NCI-H2171 treated with DMSO at 0.1 percent for 48 hours (cell line): ENCODE data around the gene USP19.

Experiments used
- DNase-seq: peaks from one replicate; lab custom pipeline; 2025; lab: John Stamatoyannopoulos, UW

Gene USP19, protein sequence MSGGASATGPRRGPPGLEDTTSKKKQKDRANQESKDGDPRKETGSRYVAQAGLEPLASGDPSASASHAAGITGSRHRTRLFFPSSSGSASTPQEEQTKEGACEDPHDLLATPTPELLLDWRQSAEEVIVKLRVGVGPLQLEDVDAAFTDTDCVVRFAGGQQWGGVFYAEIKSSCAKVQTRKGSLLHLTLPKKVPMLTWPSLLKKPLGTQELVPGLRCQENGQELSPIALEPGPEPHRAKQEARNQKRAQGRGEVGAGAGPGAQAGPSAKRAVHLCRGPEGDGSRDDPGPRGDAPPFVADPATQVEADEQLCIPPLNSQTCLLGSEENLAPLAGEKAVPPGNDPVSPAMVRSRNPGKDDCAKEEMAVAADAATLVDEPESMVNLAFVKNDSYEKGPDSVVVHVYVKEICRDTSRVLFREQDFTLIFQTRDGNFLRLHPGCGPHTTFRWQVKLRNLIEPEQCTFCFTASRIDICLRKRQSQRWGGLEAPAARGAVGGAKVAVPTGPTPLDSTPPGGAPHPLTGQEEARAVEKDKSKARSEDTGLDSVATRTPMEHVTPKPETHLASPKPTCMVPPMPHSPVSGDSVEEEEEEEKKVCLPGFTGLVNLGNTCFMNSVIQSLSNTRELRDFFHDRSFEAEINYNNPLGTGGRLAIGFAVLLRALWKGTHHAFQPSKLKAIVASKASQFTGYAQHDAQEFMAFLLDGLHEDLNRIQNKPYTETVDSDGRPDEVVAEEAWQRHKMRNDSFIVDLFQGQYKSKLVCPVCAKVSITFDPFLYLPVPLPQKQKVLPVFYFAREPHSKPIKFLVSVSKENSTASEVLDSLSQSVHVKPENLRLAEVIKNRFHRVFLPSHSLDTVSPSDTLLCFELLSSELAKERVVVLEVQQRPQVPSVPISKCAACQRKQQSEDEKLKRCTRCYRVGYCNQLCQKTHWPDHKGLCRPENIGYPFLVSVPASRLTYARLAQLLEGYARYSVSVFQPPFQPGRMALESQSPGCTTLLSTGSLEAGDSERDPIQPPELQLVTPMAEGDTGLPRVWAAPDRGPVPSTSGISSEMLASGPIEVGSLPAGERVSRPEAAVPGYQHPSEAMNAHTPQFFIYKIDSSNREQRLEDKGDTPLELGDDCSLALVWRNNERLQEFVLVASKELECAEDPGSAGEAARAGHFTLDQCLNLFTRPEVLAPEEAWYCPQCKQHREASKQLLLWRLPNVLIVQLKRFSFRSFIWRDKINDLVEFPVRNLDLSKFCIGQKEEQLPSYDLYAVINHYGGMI (N-terminal part only)

DNA sequence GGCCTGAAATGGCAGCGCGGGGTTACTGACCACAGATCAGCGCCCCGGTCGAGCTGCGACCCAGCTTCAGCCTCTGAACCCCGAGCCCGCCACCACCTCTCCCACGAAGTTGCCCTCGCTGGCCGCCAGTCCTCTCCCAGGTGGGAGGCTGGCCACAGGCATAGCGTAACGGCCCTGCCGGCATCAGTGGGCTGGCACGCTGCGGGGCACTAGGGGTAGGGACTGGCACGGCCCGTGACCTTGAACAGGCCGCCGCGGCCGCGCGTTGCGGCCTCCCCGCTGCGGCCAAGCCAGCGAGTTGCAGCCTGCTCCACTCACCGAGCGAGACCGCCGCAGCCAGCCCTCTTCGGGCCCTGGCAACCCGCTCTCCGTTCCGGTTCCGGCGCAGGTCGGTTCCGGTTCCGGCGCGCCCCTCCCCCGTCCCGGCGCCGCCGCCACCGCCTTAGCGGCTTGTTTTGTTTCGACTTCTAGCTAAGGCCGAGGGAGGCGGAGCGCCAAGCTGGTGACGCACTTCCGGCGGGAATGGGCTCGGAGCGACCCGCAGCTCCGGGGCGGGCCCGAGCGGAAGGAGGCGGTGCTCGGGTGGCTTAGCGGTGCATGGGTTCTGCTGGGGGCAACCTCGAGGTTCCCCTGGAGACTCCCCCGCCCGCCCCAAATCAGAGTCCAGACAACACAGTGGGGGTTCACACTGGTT lies at the start of gene USP19:
USP19 (minus strand) TSS at position 386 of the 694 bp plus-strand sequence. CDS start 1,678 bp downstream, outside the sequence.
- peak; percentile 73 for DNase-seq

DNA sequence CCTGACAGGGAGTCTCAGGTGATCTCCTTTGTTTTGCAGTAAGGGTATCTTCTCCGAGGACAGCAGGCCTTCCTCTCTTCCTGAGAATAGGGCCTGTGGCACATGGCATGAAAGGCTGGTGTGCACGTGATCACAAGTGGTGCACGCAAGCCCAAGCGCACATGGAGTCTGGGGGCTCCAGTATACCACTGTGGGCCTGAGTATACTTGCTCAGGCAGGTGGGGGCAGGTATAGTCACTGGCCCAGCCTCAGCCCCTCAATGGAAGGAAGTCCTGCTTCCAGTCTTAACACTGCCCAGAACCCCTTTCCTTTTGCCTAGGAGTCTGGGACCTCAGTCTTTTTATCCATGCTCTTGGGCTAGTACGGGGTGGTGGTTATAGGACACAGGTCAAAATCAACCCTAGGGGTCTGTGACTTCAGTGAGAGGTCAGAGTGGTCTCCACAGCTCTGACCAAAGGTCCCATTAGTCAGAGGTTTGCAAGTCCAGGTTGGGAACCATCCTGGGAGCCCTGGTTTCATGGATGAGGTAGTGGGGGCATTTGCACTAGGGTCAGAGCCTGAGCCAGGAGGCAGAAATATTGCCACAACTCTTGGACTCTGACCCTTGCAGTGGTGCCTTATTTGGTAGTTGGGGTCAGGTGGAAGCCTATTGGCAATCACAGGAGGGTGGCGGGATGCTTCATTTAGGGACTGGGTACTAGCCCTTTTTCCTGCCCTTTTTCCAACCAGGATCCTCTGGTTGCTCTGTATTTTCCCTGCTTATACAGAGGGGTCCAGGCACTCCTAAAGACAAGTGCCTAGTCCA lies 46.3 kb upstream of the USP19 start:
- no peak for DNase-seq

- DNase-seq = peak; percentile 56
These were observed 45.4 kb upstream of the USP19 start, which contains the start of gene CCDC71 for GRCh38 chr3:49165771-49166751. Gene CCDC71 (minus strand): TSS chr3:49166331. CDS start chr3:49164208, 2,123 bp downstream.

- DNase-seq = peak; percentile 16
These were observed 44.5 kb upstream of the USP19 start for GRCh38 chr3:49164983-49165720.

- DNase-seq = no peak
These were observed 43.0 kb upstream of the USP19 start for GRCh38 chr3:49163609-49164008.

DNA sequence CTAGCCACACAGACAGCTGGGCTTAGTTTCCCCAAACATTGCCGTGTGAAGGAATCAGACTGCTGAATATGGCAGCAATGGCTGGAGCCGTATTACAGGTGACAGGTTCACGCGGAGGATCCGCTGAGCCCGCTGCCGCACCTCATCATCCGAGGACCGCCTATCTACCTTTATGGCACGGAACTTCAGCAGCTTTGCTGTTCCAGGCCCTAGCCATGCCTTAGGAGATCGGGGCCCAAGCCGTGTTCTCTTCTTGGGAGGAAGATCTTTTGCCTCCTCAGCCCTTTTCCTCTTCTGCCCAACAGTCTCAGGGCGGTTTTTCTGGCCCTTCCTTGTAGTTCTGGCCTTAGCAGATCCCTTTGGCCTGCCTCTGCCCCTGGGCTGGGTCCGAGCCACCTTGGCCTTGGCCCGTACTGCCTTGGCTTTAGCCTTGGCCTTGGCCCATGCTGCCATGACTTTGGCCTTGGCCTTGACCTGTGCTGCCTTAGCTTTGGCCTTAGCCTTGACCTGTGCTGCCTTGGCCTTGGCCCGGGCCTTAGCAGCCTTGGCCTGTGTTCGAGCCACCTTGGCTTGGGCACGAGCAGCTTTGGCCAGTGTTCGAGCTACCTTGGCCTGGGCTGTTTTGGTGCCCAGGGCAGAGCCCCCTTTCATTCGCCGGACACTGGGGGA lies 42.3 kb upstream of the USP19 start:
- DNase-seq = no peak

DNA sequence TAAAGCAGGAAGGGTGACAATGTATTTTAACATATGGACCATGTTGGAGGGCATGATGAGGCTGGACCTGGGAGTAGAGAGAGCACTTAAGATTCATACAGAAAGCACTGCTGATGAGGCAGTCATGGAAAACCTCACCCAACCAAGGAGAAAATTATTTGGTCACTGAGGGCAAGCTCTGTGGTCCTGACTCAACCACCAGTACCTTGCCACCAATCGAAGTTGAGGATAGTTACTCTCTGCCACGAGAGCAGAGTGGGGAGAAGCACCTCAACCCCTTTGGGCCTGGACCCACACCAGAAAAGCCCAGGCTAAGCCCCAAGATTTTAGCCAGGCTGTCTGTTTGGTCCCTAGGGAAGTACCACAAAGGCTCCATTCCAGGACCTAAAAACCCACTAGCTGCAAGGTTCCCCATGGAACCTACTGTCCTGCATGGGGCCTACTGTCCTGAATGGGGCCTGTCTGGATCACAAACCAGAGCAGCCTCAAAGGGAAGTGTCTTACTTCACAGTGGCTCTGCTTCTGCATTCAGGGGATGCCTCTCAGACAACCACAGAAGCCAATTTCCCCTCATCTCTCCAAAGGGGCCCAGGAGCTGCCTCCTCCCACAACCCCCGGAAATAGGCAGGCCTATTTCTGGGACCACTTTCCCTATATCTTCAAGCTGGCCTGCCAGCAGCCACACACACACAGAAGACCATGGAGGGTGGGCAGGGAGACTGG lies 41.3 kb upstream of the USP19 start:
- no peak for DNase-seq

DNA sequence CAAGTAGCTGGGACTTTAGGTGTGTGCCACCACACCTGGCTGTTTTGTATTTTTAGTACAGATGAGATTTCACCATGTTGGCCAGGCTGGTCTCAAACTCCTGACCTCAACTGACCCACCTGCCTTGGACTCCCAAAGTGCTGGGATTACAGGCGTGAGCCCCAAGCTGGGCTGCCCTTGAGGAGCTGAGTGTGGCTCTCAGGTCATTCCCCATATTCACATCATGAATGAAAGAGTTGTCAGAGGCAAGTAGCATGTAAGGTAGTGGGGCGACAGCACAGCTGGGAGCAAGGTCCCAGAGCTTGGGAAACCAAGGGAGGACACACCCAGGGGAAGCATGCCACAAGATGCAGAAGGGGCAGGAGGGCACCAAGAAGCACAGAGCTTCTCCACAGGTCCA lies 40.6 kb upstream of the USP19 start:
- no peak for DNase-seq

DNA sequence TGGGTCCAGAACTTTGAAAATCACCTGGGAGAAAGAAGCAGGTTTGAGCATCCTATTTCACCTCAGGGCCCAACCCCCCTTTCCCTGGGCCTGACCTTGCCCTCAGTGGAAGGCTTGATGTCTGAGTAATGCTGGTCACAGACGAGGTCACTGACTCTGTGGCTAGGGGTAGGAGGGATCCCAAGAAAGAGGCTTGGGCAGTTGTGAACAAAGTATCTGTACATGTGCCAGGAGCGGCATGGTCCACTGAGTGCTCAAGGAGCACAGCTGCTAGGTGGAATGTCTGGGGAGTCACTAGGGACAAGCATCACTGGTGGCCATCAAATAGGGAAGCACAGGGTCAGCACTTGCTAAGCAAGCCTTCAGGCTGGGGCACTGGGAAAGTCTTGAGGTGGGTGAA lies 38.2 kb upstream of the USP19 start:
- no peak for DNase-seq

DNA sequence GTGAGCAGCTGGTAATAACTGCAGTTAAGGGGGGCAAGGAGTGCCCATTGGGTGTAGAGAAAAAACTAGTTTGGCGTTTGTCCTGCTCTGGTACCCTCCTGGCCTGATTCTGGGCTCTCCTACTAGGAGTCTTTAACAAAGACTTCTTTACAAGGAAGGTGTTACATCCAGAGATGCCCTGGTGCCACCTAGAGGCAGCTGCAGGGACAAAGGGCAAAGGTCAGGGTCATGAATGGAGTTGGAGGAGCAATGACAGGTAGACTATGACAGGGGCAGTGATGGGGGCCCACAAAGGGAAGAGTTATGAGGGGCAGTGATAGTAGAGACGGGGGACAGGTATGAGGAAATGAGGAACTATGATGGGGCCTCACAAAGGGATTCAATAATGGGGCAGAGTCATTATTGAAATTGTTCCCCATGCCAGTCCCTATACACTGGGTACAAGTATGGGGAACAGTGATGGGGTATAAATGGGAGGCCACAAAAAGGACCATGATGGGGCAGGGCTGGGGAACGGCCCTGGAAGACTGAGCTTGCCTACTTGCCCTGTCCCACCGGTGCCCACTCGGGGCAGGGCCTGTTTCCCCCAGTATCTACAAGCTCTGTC lies 37.6 kb upstream of the USP19 start:
- DNase-seq = no peak

- no peak for DNase-seq
These were observed 36.7 kb upstream of the USP19 start for GRCh38 chr3:49157289-49157688.

DNA sequence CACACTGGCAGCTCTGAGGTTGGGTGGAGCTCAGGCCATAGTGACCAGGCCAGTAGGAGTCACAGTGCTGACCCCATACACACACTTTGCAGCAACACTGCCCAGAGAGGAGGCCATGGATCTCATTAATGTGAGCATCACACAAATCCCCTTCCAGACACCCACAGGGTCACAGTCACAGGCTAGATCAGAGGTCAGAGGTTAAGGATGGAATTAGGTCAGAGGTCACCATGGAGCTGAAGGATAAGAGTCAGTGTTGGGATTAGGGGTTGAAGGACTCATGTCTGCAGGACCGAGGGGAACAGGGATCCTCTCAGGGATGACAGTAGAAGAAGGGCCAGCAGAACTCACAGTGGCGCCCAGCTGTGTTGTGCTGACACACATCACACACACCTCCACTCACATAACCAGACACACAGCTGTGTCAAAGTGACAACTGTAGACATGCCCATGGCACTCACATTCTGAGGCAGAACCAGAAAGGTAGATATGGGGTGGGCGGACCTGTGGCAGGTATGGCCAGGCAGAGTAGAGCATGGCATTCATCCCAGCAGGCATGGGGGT lies 32.8 kb upstream of the USP19 start:
- no peak for DNase-seq

DNA sequence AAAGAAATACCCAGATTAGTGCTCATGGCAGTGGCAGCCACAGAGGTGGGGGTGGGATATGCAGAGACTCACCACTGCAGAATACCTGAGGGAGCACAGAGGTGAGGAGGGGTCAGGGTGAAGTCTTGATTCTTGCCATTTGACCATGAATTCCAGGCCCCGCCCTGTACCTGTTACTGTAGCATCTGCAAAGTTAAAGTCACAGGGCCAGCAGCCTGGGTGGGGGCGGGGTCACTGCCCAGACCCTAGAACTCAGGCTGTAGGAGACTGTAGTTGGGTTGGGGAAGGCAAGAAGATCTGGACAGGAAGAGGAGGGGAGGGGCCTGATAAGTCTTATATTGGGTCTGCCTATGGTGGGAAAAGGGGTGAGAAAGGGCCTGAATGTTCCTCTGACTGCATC lies 31.0 kb upstream of the USP19 start:
- DNase-seq = no peak

GRCh38 chr3:49148159-49148558 lies 27.5 kb upstream of the USP19 start:
- no peak for DNase-seq

GRCh38 chr3:49140080-49140479 lies 19.5 kb upstream of the USP19 start:
- DNase-seq = no peak

- DNase-seq = no peak
These were observed 14.9 kb upstream of the USP19 start for GRCh38 chr3:49135499-49135898.
